Measurements from ENCODE around the gene GPR108.

DNA sequence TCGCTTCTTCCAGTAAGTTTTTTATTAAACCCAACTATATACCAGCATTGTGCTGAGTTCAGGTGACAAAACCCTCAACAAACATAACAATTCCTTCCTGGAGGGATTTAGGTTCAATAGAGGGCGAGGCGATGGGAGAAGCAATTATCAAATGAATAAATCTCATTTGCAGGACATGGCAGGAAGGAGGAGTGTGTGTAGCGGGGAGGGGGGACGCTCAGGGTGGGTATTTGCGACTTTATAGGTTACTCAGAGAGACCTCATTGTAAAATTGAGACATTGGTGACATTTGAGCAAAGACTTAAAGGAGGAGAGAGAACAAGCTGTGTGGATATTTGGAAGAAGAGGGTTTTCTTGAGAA, 20.8 kb downstream of the GPR108 start:
- TF ChIP-seq, protein P1, sequence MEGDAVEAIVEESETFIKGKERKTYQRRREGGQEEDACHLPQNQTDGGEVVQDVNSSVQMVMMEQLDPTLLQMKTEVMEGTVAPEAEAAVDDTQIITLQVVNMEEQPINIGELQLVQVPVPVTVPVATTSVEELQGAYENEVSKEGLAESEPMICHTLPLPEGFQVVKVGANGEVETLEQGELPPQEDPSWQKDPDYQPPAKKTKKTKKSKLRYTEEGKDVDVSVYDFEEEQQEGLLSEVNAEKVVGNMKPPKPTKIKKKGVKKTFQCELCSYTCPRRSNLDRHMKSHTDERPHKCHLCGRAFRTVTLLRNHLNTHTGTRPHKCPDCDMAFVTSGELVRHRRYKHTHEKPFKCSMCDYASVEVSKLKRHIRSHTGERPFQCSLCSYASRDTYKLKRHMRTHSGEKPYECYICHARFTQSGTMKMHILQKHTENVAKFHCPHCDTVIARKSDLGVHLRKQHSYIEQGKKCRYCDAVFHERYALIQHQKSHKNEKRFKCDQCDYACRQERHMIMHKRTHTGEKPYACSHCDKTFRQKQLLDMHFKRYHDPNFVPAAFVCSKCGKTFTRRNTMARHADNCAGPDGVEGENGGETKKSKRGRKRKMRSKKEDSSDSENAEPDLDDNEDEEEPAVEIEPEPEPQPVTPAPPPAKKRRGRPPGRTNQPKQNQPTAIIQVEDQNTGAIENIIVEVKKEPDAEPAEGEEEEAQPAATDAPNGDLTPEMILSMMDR (IDR thresholded peaks at IDR 0.05), result no peak
- TF ChIP-seq EZH2 (IDR thresholded peaks at IDR 0.05), result no peak
- no peak for TF ChIP-seq EZH2phosphoT487 (IDR thresholded peaks at IDR 0.05)
